ENCODE data around the gene PBX2. TPM values are rescaled to one million over a fixed set of nuclear protein-coding genes. Genes with fewer than 3 reads are reported as not detected.

Gene PBX2
- total RNA-seq, 1 experiment from 2014 or later = 176 TPM

GRCh38 chr6:32153564-32154513, 36.2 kb downstream of the PBX2 start, which contains the start of gene PPT2:
Gene PPT2, plus strand, starts transcription at chr6:32154141. Its CDS starts 454 bp downstream, at chr6:32154595.
- peak within 1 kb of the TSS; percentile 76 to 99 (median 99) for H3K27ac Mint-ChIP-seq
- Histone ChIP-seq H3K56ac (ENCODE audit: insufficient read length, low read depth, low read length) (no peak within 1 kb of the TSS), H3K79me2 (ENCODE audit: insufficient read depth, low read length) (no peaks in the 10 kb centered on the region; the same call in 1 of the 2 replicates), H3K9me3 (ENCODE audit: control insufficient read depth, low read depth, low read length) (no peaks in the 10 kb centered on the region), H2AK5ac (ENCODE audit: insufficient read length, low read length) (no peak within 1 kb of the TSS), H4K20me1 (ENCODE audit: control insufficient read depth, insufficient read depth, insufficient read length) (no peaks in the 10 kb centered on the region), H3K9ac (ENCODE audit: extremely low read depth, insufficient read length, low read length) (peak within 1 kb of the TSS; percentile 60), H2BK5ac (ENCODE audit: insufficient read length, low read length) (no peak within 1 kb of the TSS), H2BK20ac (ENCODE audit: low read depth, low read length, poor library complexity, severe bottlenecking) (no peak within 1 kb of the TSS), H2BK120ac (ENCODE audit: low read depth, low read length, poor library complexity, severe bottlenecking) (no peak within 1 kb of the TSS), H3K14ac (ENCODE audit: insufficient read depth, low read length) (peak within 1 kb of the TSS; percentile 72; the same call in 1 of the 2 replicates), H4K91ac (ENCODE audit: insufficient read length, low read depth, low read length) (no peak within 1 kb of the TSS), H3K23me2 (ENCODE audit: insufficient read length, low read depth, low read length, poor library complexity, severe bottlenecking) (peaks cover 35% of the 10 kb centered on the region), H2BK15ac (ENCODE audit: low read depth, low read length) (no peak within 1 kb of the TSS), H4K8ac (replicated peaks; ENCODE audit: insufficient read length, low read depth, low read length) (no peak within 1 kb of the TSS), H3K4me2 (ENCODE audit: insufficient read depth, insufficient read length, low read length) (peak within 1 kb of the TSS; percentile 81), H3K4ac (ENCODE audit: low read depth, low read length) (no peak within 1 kb of the TSS), H3K79me1 (ENCODE audit: insufficient read depth, low read depth, low read length, poor library complexity, severe bottlenecking) (no peaks in the 10 kb centered on the region), H3K18ac (ENCODE audit: insufficient read length, low read depth, low read length) (peak within 1 kb of the TSS; percentile 54), H2AFZ (ENCODE audit: low read length) (no peak within 1 kb of the TSS), H4K5ac (ENCODE audit: insufficient read length, low read depth, low read length) (no peak within 1 kb of the TSS), H2BK12ac (ENCODE audit: insufficient read length, low read depth, low read length) (no peak within 1 kb of the TSS), H3K27ac (ENCODE audit: insufficient read length, low read depth, low read length) (no peak within 1 kb of the TSS), H3T11ph (ENCODE audit: low read length) (no peak within 1 kb of the TSS), H3K23ac (ENCODE audit: insufficient read length, low read depth, low read length) (no peak within 1 kb of the TSS), H3K27me3 (ENCODE audit: insufficient read depth, low read length) (no peaks in the 10 kb centered on the region; the same call in 1 of the 2 replicates), H3K4me1 (ENCODE audit: insufficient read depth, low read length) (peaks cover 2% of the 10 kb centered on the region; the same call in 1 of the 2 replicates)
- peaks cover 24 to 35% (median 25%) of the 10 kb centered on the region in 3 experiments for H3K36me3 Mint-ChIP-seq (ENCODE audit: insufficient read depth in 1 of 3, low read depth in 3 of 3)
- H3K9me3 Mint-ChIP-seq = no peaks in the 10 kb centered on the region
- TF ChIP-seq, protein P1, sequence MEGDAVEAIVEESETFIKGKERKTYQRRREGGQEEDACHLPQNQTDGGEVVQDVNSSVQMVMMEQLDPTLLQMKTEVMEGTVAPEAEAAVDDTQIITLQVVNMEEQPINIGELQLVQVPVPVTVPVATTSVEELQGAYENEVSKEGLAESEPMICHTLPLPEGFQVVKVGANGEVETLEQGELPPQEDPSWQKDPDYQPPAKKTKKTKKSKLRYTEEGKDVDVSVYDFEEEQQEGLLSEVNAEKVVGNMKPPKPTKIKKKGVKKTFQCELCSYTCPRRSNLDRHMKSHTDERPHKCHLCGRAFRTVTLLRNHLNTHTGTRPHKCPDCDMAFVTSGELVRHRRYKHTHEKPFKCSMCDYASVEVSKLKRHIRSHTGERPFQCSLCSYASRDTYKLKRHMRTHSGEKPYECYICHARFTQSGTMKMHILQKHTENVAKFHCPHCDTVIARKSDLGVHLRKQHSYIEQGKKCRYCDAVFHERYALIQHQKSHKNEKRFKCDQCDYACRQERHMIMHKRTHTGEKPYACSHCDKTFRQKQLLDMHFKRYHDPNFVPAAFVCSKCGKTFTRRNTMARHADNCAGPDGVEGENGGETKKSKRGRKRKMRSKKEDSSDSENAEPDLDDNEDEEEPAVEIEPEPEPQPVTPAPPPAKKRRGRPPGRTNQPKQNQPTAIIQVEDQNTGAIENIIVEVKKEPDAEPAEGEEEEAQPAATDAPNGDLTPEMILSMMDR (conservative IDR thresholded peaks at IDR 0.05) = peak; percentile 43; the same call in 1 of the 3 replicates
- peaks cover 35 to 43% of the 10 kb centered on the region in 2 experiments for H3K4me1 Mint-ChIP-seq
- H3K27me3 Mint-ChIP-seq (ENCODE audit: low read depth) = peaks cover 4% of the 10 kb centered on the region
- peak; percentile 93 for DNase-seq
- no CpG with 5 or more reads among the region's 52 CpGs for WGBS (ENCODE audit: extremely low coverage, insufficient read length, low lambda C conversion rate)
- peak within 1 kb of the TSS; percentile 97 to 98 for H3K4me3 Mint-ChIP-seq
